Neural cell (in vitro differentiated cells): Measurements from ENCODE around the gene CEP85L. TPM values are rescaled to one million over a fixed set of nuclear protein-coding genes. Genes with fewer than 3 reads are reported as not detected.

Source experiments
- H2AFZ ChIP-seq: fragments of 200-600, 300-800 bp; sonication (generic), shearing (Covaris generic); 2 replicates; pipeline ENCODE4 v1.6.0; 2014; ENCODE audit warnings: low read depth, mild to moderate bottlenecking, antibody characterized with exemption, low read length, moderate library complexity
- H3F3A ChIP-seq: fragments of 200-600 bp; shearing (Covaris generic); 2 replicates; pipeline ENCODE4 v1.6.1; 2016; ENCODE audit warnings: mild to moderate bottlenecking, moderate library complexity, mixed read lengths, antibody characterized with exemption, low read length; ENCODE audit not compliant: insufficient read depth, poor library complexity, severe bottlenecking
- H3K27ac ChIP-seq: fragments of 200-600, 300-800 bp; sonication (generic), shearing (Covaris generic); 2 replicates; pipeline ENCODE4 v1.5.1; 2014; ENCODE audit warnings: mild to moderate bottlenecking, low read length, moderate library complexity
- H3K27me3 ChIP-seq: fragments of 300-800, 200-600 bp; sonication (generic), shearing (Covaris generic); 2 replicates; pipeline ENCODE4 v1.6.0; 2014; ENCODE audit warnings: mild to moderate bottlenecking, low read depth, low read length, moderate library complexity; ENCODE audit not compliant: insufficient read depth
- H3K36me3 ChIP-seq: fragments of 300-800, 200-600 bp; sonication (generic), shearing (Covaris generic); 2 replicates; pipeline ENCODE4 v1.5.1; 2014; ENCODE audit warnings: mild to moderate bottlenecking, antibody characterized with exemption, low read length, moderate library complexity; ENCODE audit not compliant: insufficient read depth
- H3K4me2 ChIP-seq: fragments of 300-800, 200-600 bp; sonication (generic), shearing (Covaris generic); 2 replicates; pipeline ENCODE4 v1.6.0; 2014; ENCODE audit warnings: mild to moderate bottlenecking, low read length
- H3K4me3 ChIP-seq: fragments of 300-800, 200-600 bp; sonication (generic), shearing (Covaris generic); 2 replicates; pipeline ENCODE4 v1.5.1; 2014; ENCODE audit warnings: mild to moderate bottlenecking, low read length, moderate library complexity
- H3K79me2 ChIP-seq: fragments of 200-600 bp; shearing (Covaris generic); replicated peaks from 2 replicates; pipeline ENCODE4 v1.6.0; 2014; ENCODE audit warnings: mild to moderate bottlenecking, low read length, moderate library complexity; ENCODE audit not compliant: insufficient read depth
- H3K9ac ChIP-seq: fragments of 300-800, 200-600 bp; sonication (generic), shearing (Covaris generic); 2 replicates; pipeline ENCODE4 v1.6.1; 2016; ENCODE audit warnings: mild to moderate bottlenecking, low read length, mixed read lengths
- H3K9me2 ChIP-seq: fragments of 200-600 bp; shearing (Covaris generic); 2 replicates; pipeline ENCODE4 v1.6.1; 2016; ENCODE audit warnings: mild to moderate bottlenecking, low read length, mixed read lengths; ENCODE audit not compliant: insufficient read depth
- H3K9me3 ChIP-seq: fragments of 200-600, 300-800 bp; sonication (generic), shearing (Covaris generic); 2 replicates; pipeline ENCODE4 v1.6.1; 2016; ENCODE audit warnings: mild to moderate bottlenecking, mixed run types, low read length, moderate library complexity, mixed read lengths
- H4K20me1 ChIP-seq: fragments of 200-600 bp; shearing (Covaris generic); 2 replicates; pipeline ENCODE4 v1.6.1; 2016; ENCODE audit warnings: mild to moderate bottlenecking, mixed run types; ENCODE audit not compliant: insufficient read depth
- EP300 ChIP-seq: fragments of 450-650 bp; conservative IDR thresholded peaks from 2 replicates; pipeline ENCODE4 v1.6.1; 2014; ENCODE audit warnings: antibody characterized with exemption, mild to moderate bottlenecking, moderate library complexity; ENCODE audit not compliant: poor library complexity, severe bottlenecking
- EZH2 ChIP-seq: fragments of 200-600, 300-800 bp; shearing (Covaris generic), sonication (generic); IDR thresholded peaks from 2 replicates; pipeline ENCODE4 v1.6.1; 2014; ENCODE audit warnings: antibody characterized with exemption, low read length, borderline replicate concordance, mild to moderate bottlenecking; ENCODE audit not compliant: insufficient read depth, poor library complexity, severe bottlenecking
- MXI1 ChIP-seq: fragments of 450-650 bp; conservative IDR thresholded peaks from 2 replicates; pipeline ENCODE4 v1.6.1; 2014; ENCODE audit warnings: antibody characterized with exemption, mild to moderate bottlenecking; ENCODE audit not compliant: poor library complexity, severe bottlenecking
- POLR2AphosphoS5 ChIP-seq: IDR thresholded peaks from 2 replicates; pipeline ENCODE4 v1.6.1; 2012
- RAD21 ChIP-seq: fragments of 450-650 bp; conservative IDR thresholded peaks from 2 replicates; pipeline ENCODE4 v1.6.1; 2014; ENCODE audit warnings: antibody characterized with exemption, mild to moderate bottlenecking, moderate library complexity
- REST ChIP-seq: IDR thresholded peaks from 2 replicates; pipeline ENCODE4 v1.6.1; 2012; ENCODE audit warnings: borderline replicate concordance
- SMC3 ChIP-seq: fragments of 450-650 bp; conservative IDR thresholded peaks from 2 replicates; pipeline ENCODE4 v1.6.1; 2014; ENCODE audit warnings: antibody characterized with exemption, mild to moderate bottlenecking, moderate library complexity; ENCODE audit not compliant: poor library complexity
- TAF1 ChIP-seq: IDR thresholded peaks from 2 replicates; pipeline ENCODE4 v1.6.1; 2012; ENCODE audit warnings: low read depth
- polyA plus RNA-seq: library from polyadenylated mRNA; depleted of rRNA; stranded (reverse); fragments of >200 nt; gene quantifications from 2 replicates; pipeline ENCODE4 v1.2.3, GENCODE V29; 2014
- TF ChIP-seq, protein P1 (sequence below): fragments of 450-650 bp; IDR thresholded peaks from 2 replicates; pipeline ENCODE4 v1.5.1; 2014; ENCODE audit warnings: antibody characterized with exemption, mild to moderate bottlenecking, moderate library complexity; ENCODE audit not compliant: poor library complexity, severe bottlenecking

The CEP85L gene
- polyA plus RNA-seq, 1 donor from 2014 or later: 17.0 TPM

DNA sequence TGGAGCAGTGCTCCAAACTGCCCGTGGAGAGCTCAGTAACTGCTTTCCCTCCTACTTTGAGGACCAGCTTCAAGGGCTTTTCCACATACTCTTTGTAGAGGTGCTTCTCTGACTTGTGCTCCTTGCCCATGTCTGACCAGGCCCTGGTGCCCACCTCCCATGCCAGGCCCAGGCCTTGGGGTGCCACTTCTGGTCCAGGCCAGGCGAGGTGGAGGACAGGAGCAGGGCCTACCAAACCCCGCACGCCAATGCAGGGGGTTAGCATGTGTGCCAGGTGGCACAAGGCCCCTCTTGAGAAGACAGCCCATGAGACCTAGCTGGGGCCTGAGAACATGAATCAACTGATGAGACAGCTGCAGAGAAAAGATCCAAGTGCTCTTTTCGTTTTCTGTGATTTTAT, 150.3 kb downstream of the CEP85L start:
- Histone ChIP-seq H3K9me2 (no peaks in the 10 kb centered on the region), H3K27ac (no peak overlapping the region), H3K9me3 (no peaks in the 10 kb centered on the region), H3K27me3 (no peaks in the 10 kb centered on the region), H3K4me3 (no peak overlapping the region), H3K9ac (no peak overlapping the region), H4K20me1 (no peaks in the 10 kb centered on the region), H3K36me3 (no peaks in the 10 kb centered on the region), H2AFZ (no peak overlapping the region), H3F3A (no peaks in the 10 kb centered on the region), H3K79me2 (peaks cover 3% of the 10 kb centered on the region), H3K4me2 (no peak overlapping the region)
- TF ChIP-seq POLR2AphosphoS5: no peak

DNA sequence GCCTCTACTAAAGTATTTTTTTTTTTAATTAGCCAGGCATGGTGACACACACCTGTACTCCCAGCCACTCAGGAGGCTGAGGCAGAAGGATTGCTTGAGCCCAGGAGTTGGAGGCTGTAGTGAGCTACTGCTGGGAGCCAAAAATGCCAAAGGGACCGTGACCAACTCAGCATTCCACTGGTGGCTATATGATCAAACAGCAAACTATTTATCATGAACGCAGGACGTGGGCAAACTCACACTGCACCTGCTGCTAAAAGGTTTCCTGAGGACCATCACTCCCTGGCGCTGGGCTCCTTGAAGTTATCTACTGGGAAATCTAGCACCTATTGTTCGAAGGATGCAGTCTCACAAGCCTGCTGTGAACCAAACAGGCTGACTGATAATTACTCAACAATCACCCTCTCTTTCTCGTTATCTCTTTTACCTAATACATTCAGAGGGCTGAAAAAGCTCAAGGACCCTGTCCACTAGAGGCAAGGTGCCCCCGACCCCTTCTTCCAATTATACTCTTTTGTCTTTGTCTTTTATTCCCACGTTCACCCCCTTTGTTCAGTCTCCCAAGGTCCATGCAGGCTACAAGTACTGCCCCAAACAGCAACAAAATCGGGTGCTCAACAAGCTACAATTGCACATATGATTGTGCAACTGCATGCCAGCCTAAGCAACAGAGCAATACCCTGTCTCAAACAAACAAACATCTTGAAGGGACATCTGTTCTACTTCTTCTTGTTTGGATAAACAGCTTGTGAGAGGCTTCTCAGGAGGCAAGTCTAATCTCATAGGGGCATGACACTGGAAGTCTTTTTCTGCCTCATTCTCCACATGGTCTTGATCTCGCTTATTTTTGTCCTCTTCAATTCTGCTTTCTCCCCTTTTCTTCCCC, 151.0 kb downstream of the CEP85L start:
- H3K27me3 ChIP-seq: no peaks in the 10 kb centered on the region
- TF ChIP-seq EZH2 (no peak), SMC3 (no peak), REST (no peak), RAD21 (no peak), POLR2AphosphoS5 (no peak), EP300 (no peak), TAF1 (no peak)

DNA sequence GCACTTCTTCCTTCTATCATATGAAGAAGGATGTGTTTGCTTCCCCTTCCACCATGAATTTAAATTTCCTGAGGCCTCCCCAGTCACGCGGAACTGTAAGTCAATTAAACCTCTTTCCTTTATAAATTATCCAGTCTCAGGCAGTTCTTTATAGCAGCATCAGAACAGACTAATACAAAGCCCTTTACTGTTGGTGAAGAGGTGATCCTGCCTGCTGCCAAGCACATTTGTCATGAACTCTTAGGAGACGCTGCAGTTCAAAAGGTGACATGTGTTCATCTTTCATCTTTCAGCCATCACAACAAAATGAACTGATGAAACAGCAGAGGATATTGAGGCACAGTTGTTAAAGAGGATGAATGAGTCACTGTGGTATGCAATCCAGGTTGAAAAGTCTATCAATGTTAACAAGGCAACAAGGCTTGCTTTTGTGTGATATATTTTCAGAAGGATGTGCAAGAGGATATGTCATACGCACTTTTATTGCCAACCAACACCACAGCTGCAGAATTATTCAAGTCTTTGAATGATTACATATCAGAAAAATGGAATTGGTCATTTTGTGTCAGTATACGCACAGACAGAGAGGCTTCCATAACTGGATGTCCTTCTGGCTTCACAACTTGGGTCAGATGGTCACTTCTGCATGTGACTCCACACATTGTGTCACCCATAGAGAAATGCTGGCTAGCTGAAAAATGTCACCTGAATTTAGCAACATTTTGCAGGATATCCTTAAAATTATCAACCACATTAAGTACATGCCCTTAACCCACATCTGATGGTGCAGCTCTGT, 155.7 kb downstream of the CEP85L start:
- no peaks in the 10 kb centered on the region for H3K9me2 ChIP-seq
- no peak overlapping the region for H3K4me3 ChIP-seq
- H3K36me3 ChIP-seq: no peaks in the 10 kb centered on the region
- no peaks in the 10 kb centered on the region for H3K9me3 ChIP-seq
- H3K79me2 ChIP-seq: peaks cover 3% of the 10 kb centered on the region
- no peak overlapping the region for H3K27ac ChIP-seq
- no peaks in the 10 kb centered on the region for H3K27me3 ChIP-seq
- H3K9ac ChIP-seq: no peak overlapping the region
- no peaks in the 10 kb centered on the region for H4K20me1 ChIP-seq
- H3K4me2 ChIP-seq: no peak overlapping the region
- H2AFZ ChIP-seq: no peak overlapping the region
- TF ChIP-seq EP300: no peak
- no peak for TF ChIP-seq REST
- TF ChIP-seq, protein P1, sequence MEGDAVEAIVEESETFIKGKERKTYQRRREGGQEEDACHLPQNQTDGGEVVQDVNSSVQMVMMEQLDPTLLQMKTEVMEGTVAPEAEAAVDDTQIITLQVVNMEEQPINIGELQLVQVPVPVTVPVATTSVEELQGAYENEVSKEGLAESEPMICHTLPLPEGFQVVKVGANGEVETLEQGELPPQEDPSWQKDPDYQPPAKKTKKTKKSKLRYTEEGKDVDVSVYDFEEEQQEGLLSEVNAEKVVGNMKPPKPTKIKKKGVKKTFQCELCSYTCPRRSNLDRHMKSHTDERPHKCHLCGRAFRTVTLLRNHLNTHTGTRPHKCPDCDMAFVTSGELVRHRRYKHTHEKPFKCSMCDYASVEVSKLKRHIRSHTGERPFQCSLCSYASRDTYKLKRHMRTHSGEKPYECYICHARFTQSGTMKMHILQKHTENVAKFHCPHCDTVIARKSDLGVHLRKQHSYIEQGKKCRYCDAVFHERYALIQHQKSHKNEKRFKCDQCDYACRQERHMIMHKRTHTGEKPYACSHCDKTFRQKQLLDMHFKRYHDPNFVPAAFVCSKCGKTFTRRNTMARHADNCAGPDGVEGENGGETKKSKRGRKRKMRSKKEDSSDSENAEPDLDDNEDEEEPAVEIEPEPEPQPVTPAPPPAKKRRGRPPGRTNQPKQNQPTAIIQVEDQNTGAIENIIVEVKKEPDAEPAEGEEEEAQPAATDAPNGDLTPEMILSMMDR: no peak
- no peak for TF ChIP-seq POLR2AphosphoS5
- TF ChIP-seq RAD21: no peak
- no peak for TF ChIP-seq MXI1
- no peak for TF ChIP-seq EZH2
- TF ChIP-seq SMC3: no peak
- TF ChIP-seq TAF1: no peak
- no peaks in the 10 kb centered on the region for H3F3A ChIP-seq

More for the DNA sequence above, 151.0 kb downstream of the CEP85L start:
- Histone ChIP-seq H4K20me1 (no peaks in the 10 kb centered on the region), H3K9ac (no peak overlapping the region), H3K4me2 (no peak overlapping the region), H3F3A (no peaks in the 10 kb centered on the region), H3K4me3 (no peak overlapping the region), H3K79me2 (peaks cover 3% of the 10 kb centered on the region), H3K36me3 (no peaks in the 10 kb centered on the region), H2AFZ (no peak overlapping the region), H3K9me2 (no peaks in the 10 kb centered on the region), H3K27ac (no peak overlapping the region), H3K9me3 (no peaks in the 10 kb centered on the region)
